Left lung (tissue), 10 donors: ENCODE results near the gene CYSLTR2. TPM values are rescaled to one million over a fixed set of nuclear protein-coding genes. Genes with fewer than 3 reads are reported as not detected.
"Not testable (repeated sequence)": the region's sequence is repeated elsewhere in the genome, so short reads cannot be mapped to it uniquely, and the experiment has no call there.

Experiments used
- ATAC-seq: fragments of 200-7000 bp; cut with Tn5 transposase; one replicate; pipeline ENCODE4 v1.9.1; 2020; ENCODE audit warnings: moderate library complexity
- DNase-seq, 4 donors: peaks; one replicate each; pipeline ENCODE4 v3.0.0-alpha.2; 2013 to 2020
- H3K27ac ChIP-seq, 2 donors: fragments of 200-600 bp; sonication (generic) in 1 of 2; one replicate each; pipeline versions ENCODE4 v1.5.0 to v1.8.0; 2020 to 2021
- H3K27me3 ChIP-seq, 2 donors: fragments of 200-600 bp; sonication (generic) in 1 of 2; one replicate each; pipeline versions ENCODE4 v1.5.0 to v1.8.0; 2020 to 2021
- H3K36me3 ChIP-seq, 2 donors: fragments of 200-600 bp; sonication (generic) in 1 of 2; one replicate each; pipeline versions ENCODE4 v1.5.0 to v1.8.0; 2020 to 2021
- H3K4me1 ChIP-seq, 2 donors: fragments of 200-600 bp; one replicate each; pipeline ENCODE4 v1.8.0; 2021
- H3K4me3 ChIP-seq, 2 donors: fragments of 200-600 bp; sonication (generic) in 1 of 2; one replicate each; pipeline versions ENCODE4 v1.5.0 to v1.8.0; 2020 to 2021; ENCODE audit warnings: mild to moderate bottlenecking in 1 of 2
- H3K9me3 ChIP-seq, 2 donors: fragments of 200-600 bp; sonication (generic) in 1 of 2; one replicate each; pipeline versions ENCODE4 v1.5.0 to v1.8.0; 2020 to 2021
- CTCF ChIP-seq, 2 donors: fragments of 200-600 bp; sonication (generic) in 1 of 2; IDR thresholded peaks; one replicate each; pipeline versions ENCODE4 v1.5.0 to v1.8.0; 2021; ENCODE audit warnings: antibody characterized with exemption in 2 of 2
- intact Hi-C, 2 donors: fragments of 100-400 bp; cut with DNase I; formaldehyde crosslinking; loops; one replicate each; pipeline versions ENCODE4 v1.11.2 to v1.14.2; 2022
- polyA plus RNA-seq, 6 donors: library from polyadenylated mRNA; unstranded; fragments of 120-200 nt; gene quantifications; one replicate each; pipeline ENCODE4 v1.2.1, GENCODE V29; 2013; ENCODE audit not compliant: insufficient read length in 6 of 6
- total RNA-seq, 2 donors: library from RNA; stranded (reverse); fragmentation: NEBNext Ultra II Directional; extraction: Animal tissue kit (Norgen Biotek cat#: 25700); gene quantifications; one replicate each; pipeline ENCODE4 v1.2.1, GENCODE V29; 2021
- donor health status: DM: no; HTN: yes; CAD: no.
- donor health status: DM: no; HTN: no; CAD: no.

The CYSLTR2 gene
- total and polyA plus RNA-seq, 8 donors, result 0.21 to 1.2 (median 0.37) TPM

GRCh38 chr13:48693998-48694397, 40.3 kb downstream of the CYSLTR2 start:
- no peaks in the 10 kb centered on the region for H3K9me3 ChIP-seq
- no peaks in the 10 kb centered on the region for H3K36me3 ChIP-seq
- no peak for ATAC-seq
- DNase-seq, result no peak
- no peak overlapping the region for H3K27ac ChIP-seq
- no peak for TF ChIP-seq CTCF (IDR thresholded peaks at IDR 0.05)
- H3K4me1 ChIP-seq, result no peaks in the 10 kb centered on the region
- peaks cover 0 to 5% of the 10 kb centered on the region in 2 donors for H3K27me3 ChIP-seq
- intact Hi-C loops, result no loop called here
- H3K4me3 ChIP-seq, result no peak overlapping the region

GRCh38 chr13:48695776-48696175, 42.0 kb downstream of the CYSLTR2 start:
- Histone ChIP-seq H3K27me3 (peaks cover 0 to 5% of the 10 kb centered on the region in 2 donors), H3K27ac (no peak overlapping the region), H3K36me3 (no peaks in the 10 kb centered on the region), H3K9me3 (no peaks in the 10 kb centered on the region), H3K4me1 (no peaks in the 10 kb centered on the region), H3K4me3 (no peak overlapping the region)
- no peak for TF ChIP-seq CTCF (IDR thresholded peaks at IDR 0.05)
- no peak for ATAC-seq
- peak in 2 of 4 donors; percentile 30 to 49 for DNase-seq
- intact Hi-C loops, result no loop called here

GRCh38 chr13:48696676-48697075, 42.9 kb downstream of the CYSLTR2 start:
- ATAC-seq, H3K36me3 ChIP-seq, H3K27me3 ChIP-seq, H3K4me1 ChIP-seq, H3K27ac ChIP-seq, H3K9me3 ChIP-seq, H3K4me3 ChIP-seq, intact Hi-C loops: not testable (repeated sequence)
- DNase-seq, result peak in 1 of 4 donors; percentile 26

- peak in 1 of 4 donors; percentile 7 for DNase-seq
- intact Hi-C loops, result no loop called here
- Histone ChIP-seq H3K4me1 (no peaks in the 10 kb centered on the region), H3K9me3 (peaks cover 0 to 3% of the 10 kb centered on the region in 2 donors), H3K4me3 (no peak overlapping the region), H3K27me3 (no peaks in the 10 kb centered on the region), H3K27ac (no peak overlapping the region), H3K36me3 (no peaks in the 10 kb centered on the region)
- no peak for TF ChIP-seq CTCF (IDR thresholded peaks at IDR 0.05)
- ATAC-seq, result no peak
Observed at GRCh38 chr13:48707405-48707804, 53.7 kb downstream of the CYSLTR2 start.

GRCh38 chr13:48708764-48709163, 55.0 kb downstream of the CYSLTR2 start:
- Histone ChIP-seq H3K27me3 (no peaks in the 10 kb centered on the region), H3K36me3 (no peaks in the 10 kb centered on the region), H3K4me1 (no peaks in the 10 kb centered on the region), H3K27ac (no peak overlapping the region), H3K9me3 (peaks cover 0 to 3% of the 10 kb centered on the region in 2 donors), H3K4me3 (no peak overlapping the region)
- no peak for TF ChIP-seq CTCF (IDR thresholded peaks at IDR 0.05)
- no peak for ATAC-seq
- intact Hi-C loops, result no loop called here
- no peak for DNase-seq

- no peaks in the 10 kb centered on the region for H3K4me1 ChIP-seq
- no peaks in the 10 kb centered on the region for H3K36me3 ChIP-seq
- no peaks in the 10 kb centered on the region for H3K27me3 ChIP-seq
- H3K9me3 ChIP-seq, result peaks cover 0 to 3% of the 10 kb centered on the region in 2 donors
- no peak for DNase-seq
- H3K4me3 ChIP-seq, result no peak overlapping the region
- no peak for TF ChIP-seq CTCF (IDR thresholded peaks at IDR 0.05)
- H3K27ac ChIP-seq, result no peak overlapping the region
- intact Hi-C loops, result no loop called here
- ATAC-seq, result no peak
Observed at GRCh38 chr13:48709213-48709612, 55.5 kb downstream of the CYSLTR2 start.
